Fibroblast of the aortic adventitia (primary cell): Measurements from ENCODE around the gene PPP1R18. TPM values are rescaled to one million over a fixed set of nuclear protein-coding genes. Genes with fewer than 3 reads are reported as not detected.

Experiments
- DNase-seq: peaks from one replicate; pipeline ENCODE4 v3.0.0-alpha.2; 2010; ENCODE audit warnings: low read depth
- H3K4me3 ChIP-seq: 2 replicates; pipeline ENCODE4 v1.5.1; 2011; ENCODE audit warnings: low read depth, mild to moderate bottlenecking, control low read depth, low read length, moderate library complexity
- CTCF ChIP-seq: IDR thresholded peaks from 2 replicates; pipeline ENCODE4 v1.5.1; 2011; ENCODE audit warnings: mild to moderate bottlenecking, low read length, control low read depth, inconsistent platforms; ENCODE audit not compliant: insufficient read depth
- total RNA-seq: library from RNA; depleted of rRNA; stranded (reverse); fragments of >200 nt; gene quantifications from 2 replicates; pipeline ENCODE4 v1.2.3, GENCODE V29; 2012; ENCODE audit warnings: low replicate concordance

The PPP1R18 gene
- total RNA-seq, 1 donor, result 82.2 TPM

GRCh38 chr6:30716879-30717128, 30.4 kb upstream of the PPP1R18 start:
- no peak for TF ChIP-seq CTCF
- H3K4me3 ChIP-seq, result peak overlapping the region; percentile 84
- DNase-seq, result no peak

GRCh38 chr6:30714263-30714662, 27.8 kb upstream of the PPP1R18 start:
- TF ChIP-seq CTCF, result no peak
- H3K4me3 ChIP-seq, result no peak overlapping the region
- no peak for DNase-seq

GRCh38 chr6:30712441-30712945, 26.0 kb upstream of the PPP1R18 start:
- TF ChIP-seq CTCF, result no peak

GRCh38 chr6:30711758-30712380, 25.4 kb upstream of the PPP1R18 start:
- H3K4me3 ChIP-seq, result no peak overlapping the region
- no peak for DNase-seq
- no peak for TF ChIP-seq CTCF

More at GRCh38 chr6:30712441-30712945, 26.0 kb upstream of the PPP1R18 start:
- no peak for DNase-seq
- H3K4me3 ChIP-seq, result no peak overlapping the region

GRCh38 chr6:30709101-30709868, 22.8 kb upstream of the PPP1R18 start:
- no peak for TF ChIP-seq CTCF
- DNase-seq, result no peak

GRCh38 chr6:30707281-30707850, 20.9 kb upstream of the PPP1R18 start:
- no peak for DNase-seq
- no peak for TF ChIP-seq CTCF

More at GRCh38 chr6:30709101-30709868, 22.8 kb upstream of the PPP1R18 start:
- no peak overlapping the region for H3K4me3 ChIP-seq

More at GRCh38 chr6:30707281-30707850, 20.9 kb upstream of the PPP1R18 start:
- no peak overlapping the region for H3K4me3 ChIP-seq
